NCI-H345 treated with DMSO at 0.1 percent for 48 hours (cell line): ENCODE results near the gene IER3.
A peak's percentile ranks its signal among the peaks of the same experiment; 100 is the strongest.

Source experiments
- DNase-seq: peaks from one replicate; lab custom pipeline; 2025; ENCODE audit not compliant: unreplicated experiment; lab: John Stamatoyannopoulos, UW

Gene IER3

DNA sequence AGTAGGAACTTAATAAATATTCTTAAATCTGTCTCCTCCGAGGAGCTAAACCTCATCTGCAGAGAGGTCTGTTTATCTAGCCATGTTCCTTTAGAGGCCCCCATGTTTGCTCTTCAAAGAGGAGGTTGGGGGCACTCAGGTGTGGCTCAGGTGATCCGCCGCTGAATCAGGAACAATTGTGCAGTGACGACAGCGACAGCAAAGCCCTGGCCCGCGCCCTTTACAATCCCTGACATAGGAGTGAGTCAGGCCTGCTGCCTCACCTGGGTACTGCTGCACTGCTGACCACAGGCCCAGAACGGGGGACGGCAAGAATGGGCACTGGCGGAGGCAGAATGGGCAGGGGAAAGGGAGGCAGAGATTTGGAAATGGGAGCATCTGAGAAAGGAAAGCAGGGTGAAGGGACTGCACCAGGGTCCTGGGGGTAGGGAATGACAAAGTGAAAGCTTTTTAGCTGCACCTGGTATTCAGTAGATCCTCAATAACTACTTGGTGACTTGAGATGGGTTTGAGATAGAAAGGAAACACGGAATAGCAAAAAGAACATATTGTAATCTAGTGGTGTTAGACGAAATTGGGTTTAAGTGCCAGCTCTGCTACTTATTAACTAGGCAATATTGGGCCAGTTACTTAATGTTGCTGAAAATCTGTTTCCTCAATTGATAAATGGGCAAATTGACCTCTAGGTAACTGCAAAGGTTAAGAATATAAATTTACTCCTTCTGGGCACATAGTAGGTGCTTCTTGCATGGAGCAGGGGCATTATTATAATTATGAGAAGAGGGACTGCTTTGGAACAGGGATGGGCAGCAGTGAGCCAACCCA, 5.4 kb upstream of the IER3 start:
- DNase-seq = no peak

DNA sequence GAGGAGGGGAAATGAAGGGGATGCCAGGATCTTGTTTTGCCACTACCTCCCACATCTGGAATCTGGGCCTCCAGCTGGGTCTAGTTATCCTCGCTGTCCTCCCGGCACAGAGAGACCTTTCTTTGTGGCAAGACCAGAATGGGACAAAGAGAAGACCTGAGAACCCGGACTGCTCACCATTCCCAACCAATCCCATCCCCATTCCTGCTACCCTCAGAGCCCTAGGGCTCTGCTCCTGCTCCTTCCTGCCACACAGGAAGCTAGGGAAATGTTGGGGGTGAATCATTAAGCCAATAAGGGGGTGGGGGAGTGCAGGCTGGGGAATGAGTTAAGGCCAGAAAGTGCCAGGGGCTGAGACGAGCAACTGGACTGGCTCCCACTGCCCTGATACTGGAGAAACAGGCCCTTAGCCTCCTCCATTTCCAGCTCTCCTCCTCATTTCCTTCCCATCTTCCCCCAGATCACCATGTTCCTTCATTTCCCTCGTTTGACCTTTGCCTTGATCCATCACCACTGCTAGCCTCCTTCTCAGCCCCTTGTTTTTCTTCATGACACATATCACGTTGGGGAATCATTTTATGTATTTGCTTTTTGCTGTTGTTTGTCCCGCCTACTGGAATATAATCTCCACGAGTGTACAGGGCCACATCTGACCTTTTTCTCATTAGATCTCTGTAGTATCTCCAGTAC, 4.6 kb upstream of the IER3 start:
- no peak for DNase-seq

DNA sequence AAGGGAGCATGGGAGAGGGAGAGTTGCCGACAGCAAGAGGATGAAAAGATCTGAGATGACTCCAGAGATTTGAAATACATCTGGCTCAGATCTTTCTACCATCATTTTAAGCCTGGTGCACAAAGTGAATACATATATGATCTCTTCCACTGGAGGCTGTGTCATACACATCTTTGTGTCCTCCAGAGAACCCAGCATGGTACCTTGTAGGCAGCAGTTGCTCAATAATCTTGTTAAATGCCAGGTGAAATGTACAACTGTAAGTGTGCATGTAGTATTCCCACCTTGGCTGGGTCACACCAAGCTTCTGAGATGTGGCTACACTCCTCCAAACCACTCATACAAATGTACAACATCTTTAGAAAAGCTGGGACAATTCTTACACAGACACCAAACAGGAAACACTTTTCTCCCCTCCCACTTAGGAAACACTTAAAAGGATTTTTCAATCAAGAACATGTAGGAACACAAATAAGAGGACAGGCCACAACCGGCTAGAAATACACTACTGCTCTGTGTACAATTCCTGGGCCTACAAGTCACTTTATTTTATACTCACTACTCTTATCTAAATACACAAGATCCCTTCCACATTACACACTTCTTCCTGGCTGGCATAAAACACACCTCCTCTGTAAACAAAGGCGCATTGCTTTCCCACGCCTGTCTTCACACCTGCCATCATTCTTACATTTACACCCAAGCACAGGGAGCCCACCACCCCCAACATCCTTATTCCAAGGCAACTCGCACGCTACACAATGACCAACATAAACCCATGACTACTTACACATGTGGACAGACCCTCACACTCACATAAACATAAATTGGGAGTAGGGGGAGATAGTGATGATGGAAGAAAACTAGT, 3.8 kb upstream of the IER3 start:
- DNase-seq = no peak

DNA sequence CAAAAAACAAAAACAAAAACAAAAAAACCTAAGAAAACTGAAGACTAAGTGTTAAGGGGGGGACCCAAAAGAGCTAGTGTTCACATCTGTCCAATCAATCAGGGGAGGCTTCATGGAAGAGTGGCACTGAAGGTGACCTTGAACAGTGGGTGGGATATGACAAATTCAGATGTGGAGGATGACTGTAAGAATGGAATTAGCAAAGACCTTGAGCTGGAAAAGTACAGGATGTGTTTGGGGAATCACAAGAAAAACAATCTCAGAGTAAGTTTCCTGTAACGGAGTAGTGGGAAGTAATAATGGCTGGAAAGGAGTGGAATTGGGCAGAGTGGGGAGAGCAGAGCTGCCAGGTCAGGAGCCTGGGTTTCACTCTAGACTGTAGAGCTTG, 2.9 kb upstream of the IER3 start:
- DNase-seq = no peak

DNA sequence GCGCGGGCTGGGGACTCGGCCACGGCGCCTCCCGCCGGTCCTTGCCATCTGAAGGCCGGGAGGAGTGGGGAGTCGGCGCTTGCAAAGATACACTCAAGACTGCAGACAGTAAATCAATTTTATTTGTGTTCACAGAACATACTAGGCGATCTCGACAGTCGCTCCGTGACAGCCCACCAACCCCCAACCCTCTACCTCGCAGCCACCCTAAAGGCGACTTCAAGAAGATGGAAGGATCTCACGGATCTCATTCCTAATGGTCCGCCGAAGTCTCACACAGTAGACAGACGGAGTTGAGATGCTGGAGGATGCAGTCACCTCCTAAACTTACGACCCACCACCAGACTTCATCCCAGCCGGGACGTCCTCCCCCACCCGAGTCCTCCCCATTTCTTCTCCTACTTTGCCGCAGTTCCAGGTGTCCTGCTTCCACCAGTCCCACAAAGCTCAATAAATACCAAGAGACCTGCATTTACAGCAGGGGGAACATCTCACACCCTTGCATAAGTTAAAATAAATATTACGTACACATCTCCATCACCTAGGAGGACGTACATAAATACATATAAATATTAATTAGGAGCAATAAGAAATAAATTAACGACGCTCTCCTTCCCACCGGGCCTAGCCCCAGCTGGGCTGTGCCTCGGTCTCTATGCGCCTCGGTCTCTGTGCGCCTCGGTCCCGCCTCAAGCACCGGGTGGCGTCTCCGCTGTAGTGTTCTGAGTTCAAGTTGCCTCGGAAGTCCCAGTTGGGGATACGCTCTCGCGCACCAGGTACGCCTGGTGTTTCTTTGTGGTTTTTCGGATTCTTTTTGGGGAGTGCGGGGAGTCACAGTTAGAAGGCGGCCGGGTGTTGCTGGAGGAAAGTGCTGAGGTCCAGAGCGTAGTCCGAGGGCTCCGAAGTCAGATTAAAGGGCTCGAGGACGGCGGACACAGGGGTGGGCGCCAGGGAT, 971 bp downstream of the IER3 start:
- no peak for DNase-seq

DNA sequence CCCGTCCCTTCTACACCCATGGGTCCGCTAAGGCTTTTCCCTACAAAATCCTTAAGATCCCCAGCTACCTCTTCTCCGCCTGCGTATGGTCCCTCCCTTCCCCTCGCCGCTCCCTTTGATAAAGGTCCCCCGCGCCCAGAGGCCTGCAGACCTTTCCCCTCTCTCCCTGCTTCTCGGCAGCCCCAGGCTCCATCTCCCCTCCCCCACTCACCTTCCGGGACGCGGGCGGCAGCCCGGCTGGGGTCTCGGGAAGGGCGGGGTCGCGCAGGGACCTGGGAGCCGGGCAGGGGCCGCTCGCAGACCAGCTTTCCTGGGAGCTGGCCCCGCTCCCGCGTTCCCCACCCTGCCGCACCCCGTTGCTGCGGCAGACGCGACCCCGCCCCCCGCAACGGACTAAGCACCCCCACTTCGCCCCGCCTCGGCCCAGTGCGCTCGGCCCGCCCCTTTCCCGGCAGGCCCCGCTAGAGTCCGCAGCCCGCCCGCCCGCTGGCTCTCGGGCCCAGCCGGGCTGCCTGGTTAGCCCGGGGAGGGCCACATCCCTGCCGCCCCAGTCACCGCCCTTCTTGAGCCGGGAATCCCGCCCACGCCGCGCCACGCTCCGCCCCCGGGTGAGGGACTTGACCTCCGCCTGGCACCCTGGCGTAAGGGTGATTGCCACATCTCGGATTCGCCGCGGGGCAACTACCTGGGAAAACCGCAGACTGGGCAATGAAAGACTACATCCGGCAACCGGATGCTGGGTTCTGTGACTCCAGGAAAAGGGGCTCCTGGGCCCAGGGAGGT, 1.8 kb downstream of the IER3 start, which contains the start of gene FLOT1:
Gene FLOT1, minus strand, starts transcription at position 372 of the 783 bp plus-strand sequence. CDS start 498 bp downstream, outside the sequence.
- DNase-seq = peak; percentile 70

DNA sequence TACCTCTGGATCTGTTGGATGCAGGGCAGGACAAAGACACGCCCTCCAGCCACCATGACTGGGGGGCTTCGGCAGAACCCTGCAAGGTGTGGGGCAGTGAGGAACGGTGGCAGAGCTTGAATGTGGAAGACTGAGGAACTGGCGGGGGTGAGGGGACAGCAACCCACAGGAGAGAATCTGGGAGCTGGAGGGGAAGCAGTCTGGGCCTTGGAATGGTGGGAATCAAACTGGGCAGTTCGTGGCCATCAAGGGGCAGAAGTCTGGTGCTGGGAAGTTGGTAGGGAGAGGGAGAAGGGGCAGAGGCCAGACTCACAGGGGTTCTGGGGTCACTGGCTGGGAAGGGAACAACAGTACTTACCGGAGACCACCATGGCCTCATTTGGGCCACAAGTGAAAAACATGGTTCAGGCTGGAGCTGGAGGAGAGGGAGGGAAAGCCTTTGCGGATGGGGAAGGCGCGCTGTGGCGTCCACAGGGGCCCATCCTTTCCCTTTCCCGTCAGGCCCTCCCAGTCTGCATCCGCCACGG, 2.5 kb downstream of the IER3 start:
- no peak for DNase-seq

DNA sequence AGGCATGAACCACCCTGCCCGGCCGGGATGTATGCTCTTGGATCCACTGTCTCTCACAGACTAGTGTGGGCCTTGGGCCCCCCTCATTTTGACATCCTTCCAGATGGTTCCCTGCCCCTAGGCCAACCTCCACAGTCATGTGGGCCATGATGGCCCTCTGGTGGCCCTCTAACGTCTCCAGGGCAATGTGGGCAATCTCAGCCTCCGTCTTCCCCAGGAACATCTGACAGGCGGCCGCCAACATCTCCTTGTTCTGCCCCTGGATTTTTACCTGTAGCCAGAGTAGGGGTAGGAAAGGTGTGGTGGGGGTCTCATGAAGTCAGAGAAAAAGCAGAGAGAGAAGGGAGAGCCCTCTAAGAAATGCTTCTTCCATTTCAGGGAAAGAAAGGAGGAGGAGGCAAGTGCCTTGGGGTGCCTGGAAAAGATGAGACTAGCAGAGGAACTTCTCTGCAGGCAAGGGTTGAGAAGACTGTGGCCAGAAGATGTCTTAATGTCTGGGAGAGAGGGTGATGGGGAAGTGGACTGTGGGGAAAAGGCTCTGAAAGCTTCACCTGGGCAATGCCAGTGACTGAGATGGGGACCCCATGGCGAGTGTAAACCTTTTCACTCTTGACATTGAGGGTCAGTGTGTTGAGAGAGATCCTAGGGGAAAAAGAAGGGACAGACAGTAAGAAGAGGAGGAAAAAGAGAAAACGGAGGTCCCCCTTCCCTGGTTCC, 3.1 kb downstream of the IER3 start:
- no peak for DNase-seq

DNA sequence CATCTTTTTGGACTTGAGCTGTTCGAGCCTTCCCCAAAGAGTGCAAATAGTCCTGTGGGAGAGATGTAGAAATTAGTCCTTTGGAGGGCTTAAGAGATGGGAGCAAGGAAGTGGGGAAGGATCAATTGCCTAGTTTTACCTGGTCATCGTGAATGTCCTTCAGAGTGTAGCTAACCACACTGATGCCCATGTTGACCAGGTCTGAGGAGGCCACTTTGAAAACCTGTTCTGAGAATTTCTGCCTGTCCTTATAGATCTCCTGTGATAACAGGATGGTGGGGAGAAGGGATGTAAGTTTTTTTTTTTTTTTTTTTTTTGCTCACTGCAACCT, 3.8 kb downstream of the IER3 start:
- DNase-seq = no peak

DNA sequence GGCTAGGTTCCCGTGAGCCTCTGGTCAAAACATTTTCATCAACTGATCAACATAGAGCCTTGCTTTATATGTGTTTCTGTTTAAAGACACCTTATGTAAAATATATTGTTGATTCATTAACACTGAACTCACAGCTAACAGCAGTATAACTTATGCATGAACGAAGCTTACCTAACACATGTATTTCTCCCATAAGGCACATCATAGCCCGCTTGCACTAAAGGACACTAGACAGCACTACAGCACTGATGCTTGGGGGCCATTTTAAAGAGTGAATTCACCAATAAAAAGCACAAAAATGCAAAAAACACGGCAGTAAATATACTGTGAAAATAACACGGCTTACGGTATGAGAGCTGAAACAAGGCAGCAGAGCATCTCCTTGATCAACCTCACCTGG, 5.8 kb downstream of the IER3 start:
- DNase-seq = no peak

DNA sequence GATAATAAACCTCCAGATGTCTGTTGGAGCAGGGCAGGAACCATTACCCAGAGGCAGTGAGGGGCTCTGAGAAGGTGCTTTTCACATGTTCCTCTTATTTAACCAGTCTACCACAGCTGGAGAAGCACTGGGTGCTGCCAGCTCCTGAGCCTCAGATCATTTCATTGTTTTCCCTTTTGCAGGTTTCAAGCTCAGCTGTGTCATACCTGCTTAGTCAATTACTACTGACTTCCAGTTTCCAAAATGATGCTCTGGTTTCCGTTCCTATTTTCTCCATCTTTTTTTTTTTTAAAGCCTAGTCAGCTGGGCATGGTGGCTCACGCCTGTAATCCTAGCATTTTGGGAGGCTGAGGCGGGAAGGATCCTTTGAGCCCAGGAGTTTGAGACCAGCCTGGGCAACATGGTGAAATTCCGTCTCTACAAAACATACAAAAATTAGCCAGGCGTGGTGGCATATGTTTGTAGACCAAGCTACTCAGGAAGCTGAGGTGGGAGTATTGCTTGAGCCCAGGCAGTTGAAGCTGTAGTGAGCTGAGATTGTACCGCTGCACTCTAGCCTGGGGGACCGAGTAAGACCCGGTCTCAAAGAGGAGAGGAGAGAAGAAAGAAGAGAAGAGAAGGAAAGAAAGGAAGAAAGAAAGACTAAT, 8.6 kb downstream of the IER3 start:
- DNase-seq = no peak

DNA sequence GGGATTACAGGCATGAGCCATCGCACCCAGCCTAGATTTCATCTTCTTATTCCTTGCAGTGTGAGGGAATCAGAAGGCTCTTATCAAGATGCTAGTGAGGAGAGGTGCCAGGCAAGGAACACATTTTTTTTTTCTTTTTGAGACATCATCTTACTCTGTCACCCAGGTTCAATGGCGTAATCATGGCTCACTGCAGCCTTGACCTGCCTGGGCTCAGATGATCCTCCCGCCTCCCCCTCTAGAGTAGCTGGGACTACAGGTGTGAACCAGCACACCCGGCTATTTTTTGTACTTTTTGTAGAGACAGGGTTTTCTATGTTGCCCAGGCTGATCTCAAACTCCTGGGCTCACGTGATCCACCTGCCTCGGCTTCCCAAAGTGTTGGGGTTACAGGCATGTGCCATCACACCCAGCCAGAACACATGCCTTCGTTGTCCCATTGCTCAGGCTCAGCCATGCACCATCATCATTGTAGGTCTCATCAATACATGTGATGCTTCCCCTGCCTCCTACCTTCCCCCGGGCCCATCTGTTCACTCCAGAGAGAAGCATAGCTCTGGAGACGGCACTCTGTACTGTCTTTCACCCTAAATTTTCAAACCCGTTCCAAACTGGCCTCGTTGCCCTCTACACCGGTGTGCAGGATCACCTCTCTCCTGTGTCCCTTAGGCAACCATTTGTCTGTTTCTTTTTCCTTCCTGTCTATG, 12.0 kb downstream of the IER3 start:
- no peak for DNase-seq

DNA sequence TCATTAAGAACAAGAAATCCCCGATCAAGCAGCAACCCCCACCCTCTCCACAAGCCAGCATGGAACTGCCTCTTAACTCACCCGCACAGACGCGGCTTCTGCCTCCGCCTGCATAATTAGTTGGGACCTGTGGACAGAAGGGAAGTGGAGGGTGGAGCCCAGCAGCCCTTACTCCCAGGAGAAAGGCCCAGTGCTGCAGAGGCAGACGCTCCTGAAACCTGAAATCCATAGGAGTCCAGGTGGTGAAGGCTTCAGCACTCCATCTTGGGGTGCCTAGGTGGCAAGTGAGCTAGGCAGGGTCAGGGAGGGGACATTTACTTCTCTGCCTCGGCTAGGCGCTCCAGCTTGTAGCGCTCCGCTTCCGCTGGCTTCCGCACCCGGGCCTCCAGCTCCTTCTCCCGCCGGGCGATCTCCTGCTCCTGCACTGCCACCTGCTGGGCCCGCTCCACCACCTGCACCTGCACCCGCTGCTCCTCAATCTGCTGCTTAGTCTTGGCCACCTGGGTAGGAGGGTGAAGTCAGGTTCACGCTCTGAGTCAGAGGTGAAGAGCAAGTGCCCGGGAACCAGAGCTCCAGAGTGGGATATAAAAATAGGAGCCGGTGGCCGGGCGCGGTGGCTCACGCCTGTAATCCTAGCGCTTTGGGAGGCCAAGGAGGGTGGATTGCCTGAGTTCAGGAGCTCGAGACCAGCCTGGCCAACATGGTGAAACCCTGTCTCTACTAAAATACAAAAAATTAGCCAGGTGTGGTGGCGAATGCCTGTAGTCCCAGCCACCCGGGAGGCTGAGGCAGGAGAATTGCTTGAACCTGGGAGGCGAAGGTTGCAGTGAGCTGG, 13.5 kb downstream of the IER3 start:
- DNase-seq = peak; percentile 43

DNA sequence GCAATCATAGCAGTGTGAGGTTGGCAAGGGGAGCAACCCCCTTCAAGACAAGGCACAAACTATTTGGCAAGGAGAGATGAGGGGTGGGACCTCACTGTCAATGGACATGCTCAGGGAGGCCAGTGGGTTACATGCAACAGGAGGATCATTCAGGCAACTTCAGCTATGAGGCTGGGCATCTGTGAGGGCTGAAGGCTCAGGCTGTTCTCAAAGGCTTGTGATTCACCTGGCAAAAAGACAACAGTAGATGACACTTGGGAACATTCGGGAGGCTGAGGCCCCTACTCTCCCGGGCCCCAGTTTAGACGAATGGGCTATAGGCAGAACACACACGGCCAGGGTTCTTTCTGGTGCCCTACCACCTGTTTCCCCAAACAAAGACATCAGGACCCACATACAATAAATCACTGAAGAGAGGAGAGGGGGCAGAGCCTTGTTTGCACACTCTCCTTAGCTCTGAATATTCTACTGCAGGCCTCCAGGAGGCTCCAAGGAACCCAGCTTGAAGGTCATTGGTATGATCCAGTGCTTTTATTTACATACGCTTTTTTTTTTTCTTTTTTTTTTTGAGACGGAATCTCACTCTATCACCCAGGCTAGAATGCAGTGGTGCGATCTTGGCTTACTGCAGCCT, 16.3 kb downstream of the IER3 start:
- no peak for DNase-seq

DNA sequence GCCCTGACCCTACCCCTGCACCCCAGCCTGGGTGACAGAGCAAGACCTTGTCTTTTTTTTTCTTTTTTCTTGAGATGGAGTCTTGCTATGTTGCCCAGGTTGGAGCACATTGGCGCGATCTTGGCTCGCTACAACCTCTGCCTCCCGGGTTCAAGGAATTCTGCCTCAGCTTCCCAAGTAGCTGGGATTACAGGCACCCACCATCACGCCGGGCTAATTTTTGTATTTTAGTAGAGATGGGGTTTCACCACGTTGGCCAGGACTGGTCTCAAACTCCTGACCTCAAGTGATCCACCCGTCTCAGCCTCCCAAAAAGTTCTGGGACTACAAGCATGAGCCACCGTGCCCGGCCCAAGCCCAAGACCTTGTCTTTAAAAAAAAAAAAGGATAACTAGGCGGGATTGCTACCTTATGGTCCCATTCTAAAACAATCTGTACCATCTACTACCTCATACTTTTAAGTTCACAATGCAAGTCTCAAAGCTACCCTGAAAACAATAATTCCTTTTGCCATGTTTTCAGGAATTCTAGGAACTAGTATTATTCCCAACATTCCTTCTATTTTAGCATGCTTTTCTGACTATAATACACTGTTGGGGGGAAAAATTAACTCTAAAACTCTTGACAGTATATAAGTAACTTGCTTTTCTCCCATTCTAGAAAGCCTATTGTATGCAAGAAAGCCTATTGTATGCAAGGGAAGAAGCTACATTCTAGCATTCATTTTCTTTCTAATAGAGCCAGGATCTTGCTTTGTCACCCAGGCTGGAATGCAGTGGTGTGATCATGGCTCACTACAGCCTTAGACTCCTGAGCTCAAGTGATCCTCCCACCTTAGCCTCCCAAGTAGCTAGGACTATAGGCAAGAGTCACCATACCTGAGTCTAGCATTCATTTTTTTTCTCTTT, 17.6 kb downstream of the IER3 start:
- no peak for DNase-seq
